Activated B cell treated with CpG ODN at 0.5 μM for 24 hours (primary cell): ENCODE measurements around the gene PLXNA4. TPM values are rescaled to one million over a fixed set of nuclear protein-coding genes. Genes with fewer than 3 reads are reported as not detected.

Experiments
- ATAC-seq: fragments of 200-7000 bp; cut with Tn5 transposase; one replicate; pipeline ENCODE4 v1.10.0; 2021; ENCODE audit warnings: low read depth, mild to moderate bottlenecking, moderate library complexity
- CTCF ChIA-PET: fragments of 350-600 bp; sonication (Branson Sonifier 250); formaldehyde crosslinking; loops from one replicate; lab custom pipeline; 2021; ENCODE audit warnings: antibody characterized with exemption; lab: Charles Lee
- POLR2A ChIA-PET: fragments of 350-600 bp; sonication (Branson Sonifier 250); formaldehyde crosslinking; loops from one replicate; lab custom pipeline; 2021; ENCODE audit warnings: antibody characterized with exemption; lab: Charles Lee
- DNase-seq: peaks from one replicate; pipeline ENCODE4 v3.0.0; 2022
- H3K27ac Mint-ChIP-seq: one replicate; pipeline ENCODE4 v1.8.0; 2020; ENCODE audit warnings: mixed read lengths
- H3K27me3 Mint-ChIP-seq: one replicate; pipeline ENCODE4 v1.8.0; 2021; ENCODE audit warnings: mixed read lengths
- H3K36me3 Mint-ChIP-seq: one replicate; pipeline ENCODE4 v1.8.0; 2021; ENCODE audit warnings: low read depth, mixed read lengths
- H3K4me1 Mint-ChIP-seq: one replicate; pipeline ENCODE4 v1.8.0; 2021; ENCODE audit warnings: mixed read lengths
- H3K4me3 Mint-ChIP-seq: one replicate; pipeline ENCODE4 v1.8.0; 2020; ENCODE audit warnings: mild to moderate bottlenecking, mixed read lengths
- H3K9me3 Mint-ChIP-seq: one replicate; pipeline ENCODE4 v1.8.0; 2020; ENCODE audit warnings: mixed read lengths
- intact Hi-C: fragments of 100-400 bp; cut with micrococcal nuclease; formaldehyde crosslinking; loops from one replicate; pipeline ENCODE4 v1.15.1; 2024
- total RNA-seq: library from RNA; stranded (reverse); gene quantifications from 2 replicates; pipeline ENCODE4 v1.2.3, GENCODE V29; 2022
- TF ChIP-seq, protein P1 (sequence below): fragments of 200-600 bp; IDR thresholded peaks from one replicate; pipeline ENCODE4 v1.8.0; 2022; ENCODE audit warnings: antibody characterized with exemption, mild to moderate bottlenecking

Gene PLXNA4
- total RNA-seq, 1 donor from 2014 or later: not detected

DNA sequence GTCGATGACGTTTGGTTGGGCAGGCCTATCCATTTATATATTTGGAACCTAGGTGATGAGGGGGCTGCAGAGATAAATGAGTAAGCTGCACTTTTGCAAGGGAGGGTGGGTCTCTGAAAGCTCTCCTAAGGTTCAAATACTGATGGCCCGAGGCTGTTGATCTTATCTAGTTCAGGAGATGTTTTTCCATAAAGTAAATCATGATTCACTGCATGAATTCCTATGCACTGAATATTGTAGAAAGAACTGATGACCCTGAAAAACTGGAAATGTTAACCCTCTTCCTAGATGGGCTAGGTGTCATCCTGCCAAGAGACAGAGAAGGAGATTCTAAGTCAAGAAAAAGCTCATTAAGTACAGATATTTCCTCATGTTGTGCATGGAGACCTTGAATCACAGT is 459.9 kb downstream of the PLXNA4 start:
- ChIA-PET POLR2A (no interaction called here), CTCF (no interaction called here)
- H3K27ac Mint-ChIP-seq: no peak overlapping the region

DNA sequence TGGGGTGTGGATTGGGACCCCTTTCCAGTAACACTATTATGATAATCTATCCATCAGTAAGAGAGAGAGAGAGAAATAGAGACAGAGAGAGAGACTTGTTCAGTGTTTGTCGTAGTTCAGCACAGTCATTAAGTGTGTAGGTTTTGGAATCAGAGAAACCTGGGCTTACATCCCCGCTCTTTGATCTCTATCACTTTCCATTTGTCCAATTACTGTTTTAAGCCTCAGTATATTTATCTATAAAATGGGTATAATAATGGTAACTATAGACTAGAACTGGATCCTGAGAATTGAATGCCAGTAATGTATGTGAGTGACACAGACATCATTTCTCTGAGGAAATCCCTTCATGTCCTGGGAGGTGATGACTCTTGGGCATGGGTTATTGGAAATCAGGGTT is 460.5 kb downstream of the PLXNA4 start:
- intact Hi-C loops: no loop called here
- H3K4me3 Mint-ChIP-seq: no peak overlapping the region
- DNase-seq (no peak), ATAC-seq (no peak)
- no peaks in the 10 kb centered on the region for H3K27me3 Mint-ChIP-seq
- POLR2A ChIA-PET: no interaction called here
- TF ChIP-seq, protein P1, sequence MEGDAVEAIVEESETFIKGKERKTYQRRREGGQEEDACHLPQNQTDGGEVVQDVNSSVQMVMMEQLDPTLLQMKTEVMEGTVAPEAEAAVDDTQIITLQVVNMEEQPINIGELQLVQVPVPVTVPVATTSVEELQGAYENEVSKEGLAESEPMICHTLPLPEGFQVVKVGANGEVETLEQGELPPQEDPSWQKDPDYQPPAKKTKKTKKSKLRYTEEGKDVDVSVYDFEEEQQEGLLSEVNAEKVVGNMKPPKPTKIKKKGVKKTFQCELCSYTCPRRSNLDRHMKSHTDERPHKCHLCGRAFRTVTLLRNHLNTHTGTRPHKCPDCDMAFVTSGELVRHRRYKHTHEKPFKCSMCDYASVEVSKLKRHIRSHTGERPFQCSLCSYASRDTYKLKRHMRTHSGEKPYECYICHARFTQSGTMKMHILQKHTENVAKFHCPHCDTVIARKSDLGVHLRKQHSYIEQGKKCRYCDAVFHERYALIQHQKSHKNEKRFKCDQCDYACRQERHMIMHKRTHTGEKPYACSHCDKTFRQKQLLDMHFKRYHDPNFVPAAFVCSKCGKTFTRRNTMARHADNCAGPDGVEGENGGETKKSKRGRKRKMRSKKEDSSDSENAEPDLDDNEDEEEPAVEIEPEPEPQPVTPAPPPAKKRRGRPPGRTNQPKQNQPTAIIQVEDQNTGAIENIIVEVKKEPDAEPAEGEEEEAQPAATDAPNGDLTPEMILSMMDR: no peak
- H3K27ac Mint-ChIP-seq: no peak overlapping the region
- CTCF ChIA-PET: no interaction called here
- H3K4me1 Mint-ChIP-seq: no peaks in the 10 kb centered on the region
- no peaks in the 10 kb centered on the region for H3K36me3 Mint-ChIP-seq
- H3K9me3 Mint-ChIP-seq: no peaks in the 10 kb centered on the region

More for the DNA sequence above, 459.9 kb downstream of the PLXNA4 start:
- Mint-ChIP-seq H3K9me3 (no peaks in the 10 kb centered on the region), H3K27me3 (no peaks in the 10 kb centered on the region), H3K4me1 (no peaks in the 10 kb centered on the region), H3K4me3 (no peak overlapping the region), H3K36me3 (no peaks in the 10 kb centered on the region)
- ATAC-seq: no peak
- no peak for DNase-seq
- intact Hi-C loops: no loop called here
- TF ChIP-seq, protein P1: no peak

- ChIA-PET POLR2A (no interaction called here), CTCF (no interaction called here)
- TF ChIP-seq, protein P1: no peak
- H3K27ac Mint-ChIP-seq: no peak overlapping the region
- H3K27me3 Mint-ChIP-seq: no peaks in the 10 kb centered on the region
- DNase-seq (no peak), ATAC-seq (no peak)
- intact Hi-C loops: no loop called here
- H3K4me1 Mint-ChIP-seq: no peaks in the 10 kb centered on the region
- H3K36me3 Mint-ChIP-seq: no peaks in the 10 kb centered on the region
- no peak overlapping the region for H3K4me3 Mint-ChIP-seq
- no peaks in the 10 kb centered on the region for H3K9me3 Mint-ChIP-seq
Observed at GRCh38 chr7:132115028-132115427, 461.2 kb downstream of the PLXNA4 start.

DNA sequence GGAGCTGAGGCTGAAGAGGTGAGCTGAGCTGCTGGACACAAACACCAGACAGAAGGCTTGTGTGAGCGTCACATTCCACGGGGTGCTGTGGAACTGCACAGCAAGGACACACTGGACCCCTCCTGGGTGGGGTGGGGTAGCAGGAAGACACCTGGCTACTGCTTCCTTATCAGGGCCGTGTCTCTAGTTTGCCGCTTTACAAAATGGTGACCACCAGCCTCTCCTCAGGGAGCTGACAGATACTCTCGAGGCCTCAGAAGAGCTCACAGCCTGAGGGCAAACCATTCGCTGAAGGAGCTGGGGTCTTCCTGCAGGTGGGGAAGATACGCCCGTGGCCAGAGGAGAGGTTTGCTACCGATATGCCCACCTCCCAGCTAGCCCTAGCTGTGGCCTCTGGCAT is 461.9 kb downstream of the PLXNA4 start:
- Mint-ChIP-seq H3K4me3 (no peak overlapping the region), H3K36me3 (no peaks in the 10 kb centered on the region), H3K27ac (no peak overlapping the region), H3K27me3 (no peaks in the 10 kb centered on the region), H3K4me1 (no peaks in the 10 kb centered on the region), H3K9me3 (no peaks in the 10 kb centered on the region)
- no peak for DNase-seq
- intact Hi-C loops: no loop called here
- TF ChIP-seq, protein P1: no peak
- ChIA-PET POLR2A (no interaction called here), CTCF (no interaction called here)
- no peak for ATAC-seq

DNA sequence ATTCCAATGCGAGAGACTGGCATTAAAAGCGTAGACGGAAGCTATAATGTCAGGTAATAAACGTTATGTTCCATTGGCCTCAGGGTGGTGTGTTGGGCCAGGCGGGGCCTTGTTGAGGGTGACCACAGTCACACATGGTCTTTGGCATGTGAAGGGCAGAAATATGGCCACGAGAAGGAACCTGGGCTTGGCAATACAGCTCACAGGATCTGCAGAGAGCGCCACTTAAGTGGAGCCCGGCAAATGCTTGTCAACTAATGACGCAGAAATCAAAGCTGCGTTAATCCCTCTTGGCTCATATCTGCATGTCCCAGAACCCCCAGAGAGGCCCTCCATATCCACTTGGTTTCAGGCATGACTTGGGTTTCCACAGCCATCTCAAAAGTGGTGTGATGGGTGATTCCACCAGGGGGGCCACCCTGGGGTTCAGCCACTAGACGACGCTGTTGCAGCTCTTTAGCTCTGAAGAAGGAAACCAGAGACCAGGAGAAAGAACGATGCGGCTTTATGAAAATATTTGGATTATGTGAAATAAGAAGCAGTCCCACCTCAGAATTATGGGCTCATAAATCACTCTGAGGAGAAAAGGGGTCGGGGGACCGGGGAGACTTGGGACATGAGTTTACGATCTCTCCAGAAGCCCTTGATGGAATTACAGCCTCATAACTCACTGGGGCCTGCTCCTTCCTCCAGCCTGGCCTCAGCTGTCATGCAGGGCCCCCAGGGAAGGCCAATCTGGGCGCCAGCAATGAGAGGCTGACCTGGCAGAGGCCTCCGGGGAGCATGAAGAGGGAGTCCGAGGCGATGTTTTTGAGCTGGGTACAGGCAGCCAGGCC is 462.5 kb downstream of the PLXNA4 start:
- Mint-ChIP-seq H3K27me3 (no peaks in the 10 kb centered on the region), H3K27ac (no peak overlapping the region), H3K9me3 (no peaks in the 10 kb centered on the region), H3K4me1 (no peaks in the 10 kb centered on the region), H3K4me3 (no peak overlapping the region), H3K36me3 (no peaks in the 10 kb centered on the region)
- POLR2A ChIA-PET: no interaction called here
- DNase-seq (no peak), ATAC-seq (no peak)
- intact Hi-C loops: no loop called here
- CTCF ChIA-PET: no interaction called here
- TF ChIP-seq, protein P1: no peak
